NCI-H526 (cell line): ENCODE measurements around the gene CCDC185.

Experiments
- DNase-seq, 2 experiments: peaks; one replicate each; lab custom pipeline; 2025; lab: John Stamatoyannopoulos, UW

CCDC185 gene

DNA sequence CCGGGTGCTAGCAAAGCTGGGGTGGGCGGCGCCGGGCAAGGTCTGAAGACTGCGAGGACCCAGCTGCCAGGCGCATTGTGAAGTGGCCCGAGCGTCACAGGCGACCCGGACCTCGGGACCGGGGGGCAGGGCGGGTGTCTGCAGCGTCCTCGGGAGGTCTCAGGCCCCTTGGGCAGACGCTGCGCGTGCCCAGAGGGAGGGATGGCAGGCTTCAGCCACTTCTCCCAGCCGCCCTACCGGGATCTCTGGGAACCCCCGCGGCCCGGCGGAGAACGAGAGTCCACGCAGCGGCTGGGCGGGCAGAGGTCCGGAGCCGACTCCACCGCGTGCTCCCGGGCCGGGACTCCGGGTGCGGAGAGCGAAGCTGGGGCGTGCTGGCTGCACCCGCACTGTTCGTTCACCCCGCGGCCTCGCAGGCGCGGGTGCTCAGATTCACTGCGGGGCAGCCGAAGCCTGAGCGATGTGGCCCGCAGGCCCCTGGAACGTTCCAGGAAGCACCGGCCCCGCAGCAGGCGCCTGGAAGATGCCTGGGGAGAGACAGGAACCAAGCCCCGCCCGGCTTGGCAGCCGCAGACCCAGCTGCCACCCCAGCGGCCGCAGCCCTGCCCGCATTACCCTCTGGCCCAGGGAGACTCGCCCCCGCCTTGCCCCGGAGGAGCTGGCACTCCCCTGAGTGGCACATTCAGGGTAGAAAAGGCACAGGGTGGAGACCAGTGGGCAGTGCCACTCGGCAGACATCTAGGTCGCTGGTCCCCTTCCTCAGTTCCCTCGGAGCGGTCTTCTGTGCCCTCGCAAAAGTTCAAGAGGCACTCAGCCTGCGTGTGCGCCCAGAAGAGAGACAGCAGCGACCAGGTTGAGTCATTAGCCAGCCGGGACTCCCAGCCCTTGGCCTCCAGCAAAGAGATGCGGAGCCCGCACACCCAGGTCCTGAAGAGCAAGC is at the start of gene CCDC185:
Gene CCDC185, plus strand, starts transcription at position 141 of the 940 bp plus-strand sequence. Its CDS starts 61 bp downstream, at position 202.
- peak in 1 of 2 experiments; percentile 25 for DNase-seq

GRCh38 chr1:223343692-223344091 is 49.5 kb upstream of the CCDC185 start:
- no peak for DNase-seq

DNA sequence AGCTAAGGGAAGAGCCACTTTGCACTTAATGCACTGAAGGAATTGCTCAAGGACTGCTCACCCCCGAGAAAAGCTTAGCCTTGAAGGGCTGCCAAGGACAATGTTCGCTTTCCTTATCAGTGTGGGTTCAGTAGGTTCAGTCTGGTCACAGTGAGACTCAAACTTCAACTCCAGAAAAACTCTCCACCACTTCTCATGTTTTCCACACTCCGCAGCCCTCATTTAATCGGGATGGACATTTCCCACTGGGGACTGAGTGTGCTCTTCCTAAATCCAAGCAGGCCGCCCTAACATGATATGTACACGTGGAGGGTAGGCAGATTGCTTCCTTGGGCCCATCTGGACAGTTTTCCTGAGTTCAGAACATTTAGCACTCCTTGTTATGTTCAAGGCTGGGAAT is 48.7 kb upstream of the CCDC185 start:
- DNase-seq, result no peak

DNA sequence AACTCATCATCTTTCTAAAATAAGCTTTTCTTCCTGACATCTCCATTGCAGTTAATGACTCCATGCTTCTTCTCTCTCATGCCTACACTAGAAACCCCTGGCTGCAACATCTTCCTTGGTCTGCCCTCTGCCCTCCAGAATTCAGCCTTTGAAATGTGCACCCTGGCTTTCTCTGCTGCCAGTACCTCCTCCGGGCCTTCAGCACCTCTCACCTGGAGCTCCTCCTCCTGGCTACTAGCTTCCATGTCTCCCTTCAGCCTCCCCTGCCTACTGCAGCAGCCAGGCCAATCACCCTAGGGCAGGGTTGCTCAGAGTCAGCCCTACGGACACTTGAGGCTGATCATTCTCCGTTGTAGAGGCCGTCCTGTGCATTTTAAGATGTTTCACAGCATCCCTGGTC is 47.5 kb upstream of the CCDC185 start:
- DNase-seq, result peak in 1 of 2 experiments; percentile 1

DNA sequence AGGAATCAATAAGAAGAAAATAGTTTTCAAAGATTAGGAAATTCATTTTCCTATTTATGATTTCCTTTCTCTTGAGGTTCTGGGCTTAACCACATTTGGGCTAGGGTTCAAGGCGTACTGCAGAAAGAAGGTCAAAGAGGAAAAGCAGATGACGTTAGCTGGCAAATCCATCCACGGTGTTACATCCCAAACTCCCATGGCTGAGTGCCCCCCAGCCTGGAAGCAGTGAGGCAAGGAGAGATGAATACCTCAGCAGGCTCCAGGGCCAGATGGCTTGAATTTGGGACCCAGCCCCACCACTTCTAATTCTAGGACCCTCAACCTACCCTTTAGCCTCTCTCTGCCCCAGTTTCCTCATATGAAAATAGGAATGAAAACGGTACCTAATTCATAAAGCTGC is 46.9 kb upstream of the CCDC185 start:
- DNase-seq, result no peak

DNA sequence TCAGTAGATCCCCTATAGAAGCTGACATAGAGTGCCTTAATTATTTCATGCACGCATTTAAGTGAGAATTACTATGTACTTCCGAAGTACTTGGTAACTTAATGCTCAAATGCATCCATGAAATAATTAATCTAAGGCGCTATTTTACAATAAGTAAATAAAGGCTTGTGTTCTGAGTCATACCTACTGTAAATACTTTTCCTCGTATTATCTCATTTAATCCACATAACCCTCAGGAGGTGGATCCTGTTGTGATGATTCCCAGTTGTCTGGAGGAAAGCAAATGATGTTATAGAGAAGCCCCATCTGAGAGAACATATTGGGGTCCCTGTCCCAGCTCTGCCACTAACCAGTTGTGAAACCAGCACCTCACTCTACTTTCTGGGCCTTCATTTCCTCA is 45.6 kb upstream of the CCDC185 start:
- DNase-seq, result no peak

GRCh38 chr1:223348439-223348838 is 44.8 kb upstream of the CCDC185 start:
- no peak for DNase-seq

GRCh38 chr1:223349241-223349640 is 44.0 kb upstream of the CCDC185 start:
- no peak for DNase-seq

GRCh38 chr1:223350361-223350908 is 42.8 kb upstream of the CCDC185 start:
- no peak for DNase-seq

- no peak for DNase-seq
These were observed 40.3 kb upstream of the CCDC185 start for GRCh38 chr1:223352944-223353343.

DNA sequence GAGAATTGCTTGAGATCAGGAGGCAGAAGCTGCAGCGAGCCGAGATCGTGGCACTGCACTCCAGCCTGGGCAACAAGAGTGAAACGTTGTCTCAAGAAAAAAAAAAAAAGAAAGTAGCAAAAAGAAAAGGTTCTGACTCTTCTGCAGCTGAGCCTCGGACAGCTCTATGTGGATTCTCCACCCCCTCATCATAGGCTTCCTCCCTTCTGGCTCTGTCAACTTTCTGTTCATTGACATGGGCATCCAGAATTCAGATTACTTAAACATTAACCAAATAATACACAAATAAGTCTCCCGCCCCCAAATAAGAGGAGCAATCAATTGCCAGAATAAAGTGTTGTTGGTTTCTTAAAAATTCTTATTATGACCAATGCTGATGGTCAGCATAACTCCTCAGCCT is 39.3 kb upstream of the CCDC185 start:
- no peak for DNase-seq

GRCh38 chr1:223355699-223356098 is 37.5 kb upstream of the CCDC185 start:
- DNase-seq, result no peak

- no peak for DNase-seq
These were observed 34.4 kb upstream of the CCDC185 start for GRCh38 chr1:223358826-223359225.

GRCh38 chr1:223363057-223363855 is 30.0 kb upstream of the CCDC185 start:
- peak; percentile 35 to 54 for DNase-seq

- peak; percentile 53 to 93 for DNase-seq
These were observed 29.1 kb upstream of the CCDC185 start, which contains the start of gene SUSD4 for GRCh38 chr1:223363856-223364684. SUSD4 (minus strand) TSS chr1:223364176; CDS start chr1:223363425, 751 bp downstream.

GRCh38 chr1:223364685-223365382 is 28.4 kb upstream of the CCDC185 start:
- DNase-seq, result peak in 1 of 2 experiments; percentile 57

DNA sequence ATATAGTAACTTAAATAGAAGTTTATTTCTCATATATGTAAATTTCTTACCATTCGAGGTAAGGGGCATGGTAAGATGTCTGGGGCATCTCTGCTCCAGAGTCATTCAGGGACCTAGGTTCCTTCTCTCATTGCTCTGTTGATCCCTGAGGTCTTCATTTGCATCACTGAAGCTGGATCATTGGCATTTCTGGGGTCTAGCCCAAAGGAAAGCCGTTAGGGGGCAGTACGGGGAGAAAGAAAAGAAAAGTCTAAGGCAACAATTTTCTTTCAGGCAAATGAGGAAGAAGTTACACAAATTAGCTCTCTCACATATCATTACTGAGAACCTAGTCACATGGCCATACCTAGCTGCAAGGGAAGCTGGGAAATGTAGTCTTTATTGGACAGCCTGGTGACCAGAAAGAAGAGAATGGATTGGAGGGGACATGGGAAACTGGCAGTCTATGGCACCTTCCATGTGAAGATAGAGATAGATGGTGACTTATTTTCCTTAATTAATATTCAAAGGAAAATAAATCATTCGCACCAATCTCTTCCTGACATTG is 19.1 kb upstream of the CCDC185 start:
- DNase-seq, result peak in 1 of 2 experiments; percentile 11

GRCh38 chr1:223378754-223379153 is 14.5 kb upstream of the CCDC185 start:
- no peak for DNase-seq

- no peak for DNase-seq
These were observed 7.2 kb upstream of the CCDC185 start for GRCh38 chr1:223386013-223386412.

DNA sequence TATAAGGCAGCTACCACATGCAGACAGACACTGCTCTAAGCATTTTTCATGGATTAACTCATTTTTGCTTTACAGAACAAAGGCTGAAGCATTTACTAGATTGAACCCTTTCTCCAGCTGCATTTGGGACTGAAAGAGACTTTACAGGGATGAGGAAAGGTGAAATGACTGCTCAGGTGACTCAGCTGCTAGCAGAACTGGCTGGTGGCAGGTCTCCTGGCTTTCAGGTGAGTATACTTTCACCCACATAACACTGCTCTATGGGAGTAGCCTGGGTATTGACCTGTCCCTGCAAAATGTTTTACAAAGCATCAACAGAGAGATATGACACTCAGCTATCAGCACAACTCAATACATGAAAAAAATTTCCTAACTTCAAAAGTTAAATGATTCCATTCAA is 2.6 kb upstream of the CCDC185 start:
- no peak for DNase-seq

GRCh38 chr1:223394242-223394641 is 1.0 kb downstream of the CCDC185 start:
- no peak for DNase-seq
